ENCODE data around the gene TEX38.
"Not testable (repeated sequence)": the region's sequence is repeated elsewhere in the genome, so short reads cannot be mapped to it uniquely, and the experiment has no call there.

TEX38 gene

DNA sequence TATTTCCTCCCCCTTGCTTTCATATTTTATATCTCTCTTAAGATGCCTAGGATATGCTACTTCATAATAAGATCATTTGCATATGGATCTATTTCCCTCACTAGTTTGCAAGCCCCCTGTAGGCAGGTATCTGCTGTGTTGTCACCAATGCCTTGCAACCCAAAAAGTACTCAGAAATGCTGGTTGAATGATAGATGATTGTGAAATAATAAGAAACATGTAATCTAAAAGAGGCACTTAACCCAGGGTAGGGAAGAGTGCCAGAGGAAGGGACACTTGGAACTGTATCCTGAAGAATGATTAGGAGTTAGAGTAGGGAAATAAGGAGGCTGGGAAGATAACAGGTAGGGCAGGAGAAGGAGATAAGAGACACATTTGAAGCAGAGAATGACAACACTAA, 15.8 kb upstream of the TEX38 start:
- DNase-seq (ENCODE audit: low read depth) = no peak

GRCh38 chr1:46656643-46657042, 15.0 kb upstream of the TEX38 start:
- no peak for DNase-seq (ENCODE audit: low read depth)

- DNase-seq (ENCODE audit: low read depth) = no peak
Measured at GRCh38 chr1:46657775-46658174, 13.9 kb upstream of the TEX38 start.

DNA sequence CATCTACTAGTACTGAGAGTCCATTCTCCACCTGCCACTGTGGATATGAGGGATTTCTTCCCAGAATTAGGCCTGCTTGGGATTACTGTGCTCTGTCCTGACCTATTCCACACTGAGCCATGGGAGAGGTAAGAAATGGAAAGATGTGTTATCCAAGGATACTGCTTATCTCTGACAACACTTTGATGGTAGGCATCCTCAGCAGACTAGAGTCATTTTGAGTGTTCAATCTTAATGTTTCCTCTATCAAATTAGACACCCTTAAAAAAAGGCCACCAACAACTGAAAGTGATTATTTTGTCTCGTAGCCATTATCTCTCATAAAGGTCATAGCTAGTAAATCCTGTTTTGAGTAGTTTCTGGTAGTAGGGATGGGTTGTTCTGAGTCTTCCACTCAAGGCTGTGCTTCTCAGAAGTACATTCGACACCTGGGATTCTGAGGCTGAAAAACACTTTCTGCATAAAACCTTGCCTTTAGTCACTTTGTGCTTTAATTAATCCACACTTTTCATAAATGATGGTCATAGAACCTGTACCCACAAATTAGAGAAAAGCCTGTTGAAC, 12.3 kb upstream of the TEX38 start:
- DNase-seq (ENCODE audit: low read depth) = no peak

DNA sequence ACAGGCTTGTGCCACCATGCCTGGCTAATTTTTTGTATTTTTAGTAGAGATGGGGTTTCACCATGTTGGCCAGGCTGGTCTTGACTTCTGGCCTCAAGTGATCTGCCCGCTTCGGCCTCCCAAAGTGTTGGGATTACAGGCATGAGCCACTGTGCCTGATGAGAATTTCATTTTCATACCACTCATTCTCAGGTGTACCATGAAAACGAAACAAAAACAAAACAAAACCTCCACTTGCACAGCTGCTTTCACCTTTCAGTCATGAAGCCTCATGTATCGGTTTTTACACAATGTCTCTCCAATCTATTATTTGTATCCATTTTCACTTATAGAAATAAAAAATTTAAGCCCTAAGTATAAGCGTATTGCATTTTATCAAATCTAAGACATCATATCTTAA, 11.5 kb upstream of the TEX38 start:
- not testable (repeated sequence) for DNase-seq (ENCODE audit: low read depth)

- not testable (repeated sequence) for DNase-seq (ENCODE audit: low read depth)
Measured at GRCh38 chr1:46662919-46663318, 8.7 kb upstream of the TEX38 start.

GRCh38 chr1:46665983-46666382, 5.7 kb upstream of the TEX38 start:
- no peak for DNase-seq (ENCODE audit: low read depth)

DNA sequence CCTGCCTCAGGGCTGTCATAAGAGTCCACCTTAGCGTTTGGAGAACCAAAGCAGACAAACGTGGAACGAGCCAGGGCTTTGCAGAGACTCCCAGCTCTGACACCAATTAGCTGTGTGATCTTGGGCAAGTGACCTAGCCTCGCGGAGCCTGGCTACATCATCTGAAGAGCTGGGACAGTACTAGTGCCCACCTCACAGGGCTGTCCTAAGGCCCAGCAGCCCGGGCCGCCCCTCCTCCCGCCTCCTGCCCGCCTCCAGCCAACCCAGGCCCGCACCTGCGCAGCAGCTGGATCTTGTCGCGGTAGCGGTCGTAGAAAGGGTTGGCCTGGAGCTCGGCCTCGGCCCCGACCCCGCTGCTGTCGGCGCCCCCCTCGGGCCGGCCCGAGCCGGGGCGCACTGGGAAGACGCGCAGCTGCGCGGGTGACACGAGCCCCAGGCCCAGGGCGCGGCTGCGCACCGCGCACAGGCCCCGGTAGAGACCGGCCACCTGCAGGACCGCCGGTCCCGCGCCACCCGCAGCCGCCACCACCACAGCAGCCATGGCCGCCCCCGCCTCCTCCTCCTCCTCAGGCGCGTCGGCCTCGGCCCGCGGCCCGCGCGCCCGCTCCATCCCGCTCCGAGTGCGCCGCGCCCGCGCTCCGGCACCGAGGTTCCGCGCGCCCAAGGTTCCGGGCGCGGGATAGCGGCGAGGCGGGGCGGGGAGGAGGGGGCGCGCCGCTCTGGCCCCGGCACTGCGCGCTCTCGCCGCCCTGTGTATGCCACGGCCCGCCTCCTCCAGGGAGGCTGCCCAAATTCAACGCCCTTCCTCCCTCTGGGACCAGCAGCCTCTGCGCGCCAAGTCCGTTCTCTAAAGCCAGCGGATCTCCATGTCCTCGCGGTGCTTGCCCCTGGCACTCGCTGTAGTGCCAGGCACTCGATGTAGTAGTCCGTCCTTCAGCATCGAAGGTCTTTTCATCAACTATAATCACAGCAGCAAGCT, 3.6 kb upstream of the TEX38 start, which contains the start of gene ATPAF1:
TSS of gene ATPAF1 (minus strand) at position 583 of the 979 bp plus-strand sequence. CDS start at position 541, 42 bp downstream.
- peak; percentile 18 for DNase-seq (ENCODE audit: low read depth)

DNA sequence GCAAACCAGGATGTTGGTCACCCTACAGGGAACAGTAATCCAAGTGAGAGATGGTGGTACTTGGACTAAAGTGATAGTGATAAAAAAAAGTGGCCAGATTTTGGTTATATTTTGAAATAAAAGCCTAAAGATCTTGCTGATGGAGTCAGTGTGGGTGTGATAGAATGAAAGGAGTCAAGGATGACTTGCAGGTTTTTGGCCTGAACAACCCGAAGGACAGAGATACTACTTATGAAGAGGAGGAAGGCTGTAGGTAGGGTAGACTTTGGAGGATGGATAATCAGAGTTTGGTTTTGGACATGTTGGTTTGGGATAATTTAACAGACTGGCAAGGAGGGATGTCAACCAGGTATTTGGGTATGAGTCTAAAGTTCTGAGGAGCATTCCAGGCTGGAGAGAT, 1.5 kb upstream of the TEX38 start:
- no peak for DNase-seq (ENCODE audit: low read depth)

GRCh38 chr1:46672696-46673095, 1.0 kb downstream of the TEX38 start:
- no peak for DNase-seq (ENCODE audit: low read depth)

GRCh38 chr1:46673749-46674182, 2.1 kb downstream of the TEX38 start:
- no peak for DNase-seq (ENCODE audit: low read depth)

- DNase-seq (ENCODE audit: low read depth) = no peak
Measured at GRCh38 chr1:46675549-46676314, 4.1 kb downstream of the TEX38 start.

DNA sequence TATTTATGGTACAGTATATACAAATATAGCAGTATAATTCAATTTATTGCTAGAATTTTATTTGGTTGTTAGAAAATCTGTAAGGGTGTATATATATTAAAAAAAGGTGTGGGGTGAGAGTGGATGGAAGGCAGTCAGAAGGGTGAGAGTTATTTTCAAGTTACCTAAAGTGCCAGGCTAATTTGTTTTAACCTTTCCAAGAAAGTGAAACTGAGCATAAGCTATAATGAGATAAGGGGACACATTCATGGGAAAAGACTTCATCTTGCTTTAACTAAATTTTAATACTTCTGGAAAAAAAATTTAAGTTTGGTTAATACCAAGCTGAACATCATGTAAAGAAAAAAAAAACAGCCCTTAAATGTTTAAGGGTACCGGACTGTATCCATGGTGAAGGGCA, 4.9 kb downstream of the TEX38 start:
- no peak for DNase-seq (ENCODE audit: low read depth)

DNA sequence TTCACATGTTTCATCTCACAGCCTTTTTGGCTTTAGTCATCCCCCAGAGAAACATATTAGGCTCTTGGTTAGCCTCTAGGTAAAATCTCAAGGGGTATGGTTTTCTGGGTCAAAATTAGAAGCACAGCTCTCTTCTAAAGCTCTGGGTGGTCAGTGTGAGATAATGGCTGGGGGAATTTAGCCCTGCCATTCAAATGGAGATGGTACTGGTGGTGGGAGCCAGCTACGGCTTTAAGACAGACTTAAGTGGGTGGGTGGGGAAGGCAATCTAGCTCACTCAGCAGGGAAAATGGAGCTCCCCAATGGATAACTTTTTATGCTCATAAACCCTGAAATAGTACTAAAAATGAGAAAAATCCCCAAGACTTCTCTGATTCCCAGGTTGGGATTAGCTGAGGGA, 5.7 kb downstream of the TEX38 start:
- DNase-seq (ENCODE audit: low read depth) = no peak

DNA sequence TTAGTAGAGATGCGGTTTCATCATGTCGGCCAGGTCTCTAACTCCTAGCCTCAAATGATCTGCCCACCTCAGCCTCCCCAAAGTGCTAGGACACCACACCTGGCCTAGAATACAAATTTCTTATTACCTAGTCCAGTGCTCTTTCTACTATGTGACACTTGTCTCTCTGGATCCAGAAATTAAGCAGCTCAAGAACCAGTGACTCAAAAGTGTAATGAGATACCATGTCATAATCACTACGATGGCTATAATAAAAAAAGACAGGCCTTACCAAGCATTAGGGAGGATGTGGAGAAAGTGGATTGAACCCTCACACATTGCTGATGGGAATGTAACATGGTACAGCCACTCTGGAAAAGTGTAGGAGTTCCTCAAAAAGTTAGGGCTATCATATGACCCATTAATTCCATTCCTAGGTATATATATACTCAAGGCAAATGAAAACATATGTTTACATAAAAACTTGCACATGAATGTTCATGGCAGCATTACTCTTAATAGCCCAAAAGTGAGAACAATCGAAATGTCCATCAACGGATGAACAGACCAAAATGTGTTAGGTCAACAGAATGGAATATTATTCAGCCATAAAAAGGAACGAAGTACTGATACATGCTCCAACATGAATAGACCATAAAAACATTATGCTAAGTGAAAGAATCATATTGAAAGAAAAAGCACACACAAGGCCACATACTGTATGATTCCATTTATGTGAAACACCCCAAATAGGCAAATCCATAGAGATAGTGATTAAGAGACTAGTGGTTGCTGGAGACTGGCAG, 8.3 kb downstream of the TEX38 start:
- DNase-seq (ENCODE audit: low read depth) = no peak

DNA sequence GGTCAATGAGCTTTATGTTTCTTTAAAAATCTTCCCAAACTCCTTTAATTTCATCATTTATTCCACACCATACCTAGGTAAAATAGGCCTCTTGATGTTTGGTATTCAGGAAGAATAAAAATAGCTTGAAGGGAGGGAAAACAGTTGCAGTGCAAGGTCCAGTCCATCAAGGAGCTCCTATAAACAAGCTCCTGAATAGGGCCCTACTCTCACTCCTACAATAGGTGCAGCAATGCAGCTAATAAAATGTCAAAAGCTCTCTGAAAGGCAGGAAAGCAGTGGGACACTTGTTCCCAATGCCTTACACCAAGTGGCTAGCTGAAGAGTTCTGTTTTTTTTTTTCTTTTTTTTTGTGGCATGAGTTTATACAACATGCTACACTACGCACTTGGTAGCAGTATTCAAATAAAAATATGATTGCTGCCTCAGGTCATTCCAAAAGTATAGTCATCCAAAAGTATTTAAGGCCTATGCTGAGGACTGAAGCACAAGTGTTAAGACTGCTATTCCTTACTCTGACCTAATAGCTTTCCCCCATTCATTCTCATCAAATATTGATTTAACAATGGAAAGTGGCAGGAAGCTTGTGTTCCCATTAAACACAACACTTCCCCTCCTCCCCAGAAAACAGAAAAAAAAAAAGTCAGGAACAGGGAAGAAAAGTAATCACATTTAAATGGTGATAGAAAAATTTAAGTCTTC, 9.8 kb downstream of the TEX38 start:
- DNase-seq (ENCODE audit: low read depth) = no peak

DNA sequence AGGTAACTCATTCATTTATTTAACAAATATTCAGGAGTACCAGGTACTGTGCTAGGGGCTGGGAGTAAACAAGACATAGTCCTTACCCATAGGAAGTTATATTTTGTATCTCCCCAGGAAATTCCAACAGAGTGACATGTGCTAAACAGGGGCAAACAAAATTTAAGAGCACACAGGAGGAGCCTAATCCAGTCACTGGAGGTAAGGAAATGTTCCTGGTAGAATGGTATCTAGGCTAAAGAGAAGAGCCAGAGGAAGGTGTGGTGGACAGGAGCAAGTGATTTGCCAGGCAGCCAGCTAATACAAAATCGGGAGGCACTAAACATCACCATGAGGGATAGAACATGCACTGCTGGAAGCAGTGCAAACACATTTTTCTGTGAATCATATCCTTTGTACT, 10.4 kb downstream of the TEX38 start:
- DNase-seq (ENCODE audit: low read depth) = no peak

DNA sequence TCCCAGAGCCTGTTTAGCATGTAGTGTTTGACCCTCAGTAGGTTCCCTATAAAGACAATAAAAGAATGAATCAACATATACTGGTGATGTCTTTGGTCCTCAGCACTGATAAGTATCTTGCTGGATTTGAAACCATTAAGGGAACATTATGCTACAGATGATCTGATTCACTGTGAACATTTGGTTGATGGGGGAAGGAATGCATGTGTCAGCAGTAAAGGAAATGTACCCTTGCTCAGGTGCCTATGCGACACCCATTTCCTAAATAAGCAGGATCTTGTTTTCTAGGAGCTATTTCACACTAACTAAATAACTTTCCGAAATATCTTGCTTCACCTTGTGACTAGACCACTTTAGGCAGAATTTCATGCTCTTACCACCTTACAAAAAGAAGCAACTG, 13.0 kb downstream of the TEX38 start:
- no peak for DNase-seq (ENCODE audit: low read depth)

DNA sequence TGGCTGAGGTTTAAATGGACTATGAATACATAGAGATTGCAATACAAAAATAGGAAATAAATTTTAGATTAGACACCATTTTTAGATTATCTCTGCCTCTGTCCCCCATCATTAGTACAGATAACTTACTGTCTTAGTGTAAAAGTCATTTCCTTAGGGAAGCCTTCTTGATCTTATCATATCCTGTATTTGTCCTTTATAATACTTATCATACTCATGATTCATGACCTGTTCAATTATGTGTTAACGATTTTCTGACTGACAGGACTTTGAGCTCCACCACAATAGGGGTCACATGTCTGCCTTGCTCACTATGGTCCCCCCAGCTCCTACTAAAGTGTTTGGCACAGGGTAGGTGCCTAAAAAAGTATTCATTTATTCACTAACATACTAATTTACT, 14.6 kb downstream of the TEX38 start:
- no peak for DNase-seq (ENCODE audit: low read depth)

- DNase-seq (ENCODE audit: low read depth) = no peak
Measured at GRCh38 chr1:46687093-46687659, 15.5 kb downstream of the TEX38 start.

Measured in stimulated activated CD8-positive, alpha-beta memory T cell treated with anti-CD3 and anti-CD28 coated beads, Interleukin-12 subunit alpha, Interleukin-12 subunit beta, amount 100 ng/mL, for 1 hour (primary cell).